WTC11 (cell line): ENCODE results near the gene AADAT. TPM values are rescaled to one million over a fixed set of nuclear protein-coding genes. Genes with fewer than 3 reads are reported as not detected.

Experiments
- ATAC-seq: fragments of 200-7000 bp; cut with Tn5 transposase; 2 replicates; pipeline ENCODE4 v1.10.0; 2021; ENCODE audit warnings: mild to moderate bottlenecking, moderate library complexity
- CTCF ChIA-PET: fragments of 300-600 bp; sonication (Branson Sonifier 250); formaldehyde crosslinking; loops from one replicate; lab custom pipeline; 2021; ENCODE audit warnings: antibody characterized with exemption; lab: Charles Lee
- POLR2A ChIA-PET: fragments of 350-600 bp; sonication (Branson Sonifier 250); formaldehyde crosslinking; loops from one replicate; lab custom pipeline; 2021; ENCODE audit warnings: antibody characterized with exemption; lab: Charles Lee
- DNase-seq: peaks from one replicate; pipeline ENCODE4 v3.0.0; 2021; ENCODE audit warnings: low spot score
- H3K27ac Mint-ChIP-seq: 2 replicates; pipeline ENCODE4 v1.8.0; 2021; ENCODE audit warnings: mixed read lengths
- H3K27me3 Mint-ChIP-seq: 2 replicates; pipeline ENCODE4 v1.8.0; 2021; ENCODE audit warnings: low read depth, mild to moderate bottlenecking, moderate library complexity, mixed read lengths
- H3K36me3 Mint-ChIP-seq: 2 replicates; pipeline ENCODE4 v1.8.0; 2021; ENCODE audit warnings: mixed read lengths
- H3K4me1 Mint-ChIP-seq: 2 replicates; pipeline ENCODE4 v1.8.0; 2022; ENCODE audit warnings: mixed read lengths
- H3K4me3 Mint-ChIP-seq: 2 replicates; pipeline ENCODE4 v1.8.0; 2021; ENCODE audit warnings: mild to moderate bottlenecking, moderate library complexity, mixed read lengths
- H3K9me3 Mint-ChIP-seq: 2 replicates; pipeline ENCODE4 v1.8.0; 2021; ENCODE audit warnings: mixed read lengths
- ATF6 ChIP-seq: sonication (generic); formaldehyde crosslinking; IDR thresholded peaks from 2 replicates; pipeline ENCODE4 v1.8.1; 2023; ENCODE audit warnings: mild to moderate bottlenecking, missing genetic modification reagents
- ESRRA ChIP-seq: sonication (generic); formaldehyde crosslinking; IDR thresholded peaks from 2 replicates; pipeline ENCODE4 v1.8.1; 2022; ENCODE audit warnings: mild to moderate bottlenecking, missing genetic modification reagents, borderline replicate concordance
- IRF1 ChIP-seq: sonication (generic); formaldehyde crosslinking; IDR thresholded peaks from 2 replicates; pipeline ENCODE4 v1.8.0; 2023; ENCODE audit warnings: missing genetic modification reagents
- JAZF1 ChIP-seq: fragments of 250-450 bp; sonication (Bioruptor Pico); IDR thresholded peaks from 2 replicates; pipeline ENCODE4 v1.9.0; 2021; ENCODE audit warnings: moderate library complexity, mild to moderate bottlenecking, inconsistent platforms
- KAT7 ChIP-seq: sonication (generic); formaldehyde crosslinking; IDR thresholded peaks from 2 replicates; pipeline ENCODE4 v1.8.1; 2023; ENCODE audit warnings: missing genetic modification reagents, mild to moderate bottlenecking, borderline replicate concordance
- NFE2L1 ChIP-seq: sonication (generic); formaldehyde crosslinking; IDR thresholded peaks from 2 replicates; pipeline ENCODE4 v1.8.1; 2023; ENCODE audit warnings: missing genetic modification reagents
- NR2C2 ChIP-seq: sonication (generic); formaldehyde crosslinking; IDR thresholded peaks from 2 replicates; pipeline ENCODE4 v1.8.0; 2022; ENCODE audit warnings: mild to moderate bottlenecking, missing genetic modification reagents
- PRRX2 ChIP-seq: fragments of 250-450 bp; sonication (Bioruptor Pico); IDR thresholded peaks from 2 replicates; pipeline ENCODE4 v1.8.0; 2021; ENCODE audit warnings: mild to moderate bottlenecking
- SP1 ChIP-seq: sonication (generic); formaldehyde crosslinking; conservative IDR thresholded peaks from 2 replicates; pipeline ENCODE4 v1.8.1; 2022; ENCODE audit warnings: missing genetic modification reagents
- TCF7 ChIP-seq: sonication (generic); formaldehyde crosslinking; IDR thresholded peaks from 2 replicates; pipeline ENCODE4 v1.8.0; 2022; ENCODE audit warnings: mild to moderate bottlenecking, low read depth, missing genetic modification reagents, moderate library complexity
- TP53 ChIP-seq: sonication (generic); formaldehyde crosslinking; IDR thresholded peaks from 2 replicates; pipeline ENCODE4 v1.8.1; 2023; ENCODE audit warnings: mild to moderate bottlenecking, missing genetic modification reagents
- ZNF138 ChIP-seq: sonication (generic); formaldehyde crosslinking; conservative IDR thresholded peaks from 2 replicates; pipeline ENCODE4 v1.8.1; 2022; ENCODE audit warnings: mild to moderate bottlenecking, moderate library complexity, missing genetic modification reagents
- ZNF317 ChIP-seq: sonication (generic); formaldehyde crosslinking; IDR thresholded peaks from 2 replicates; pipeline ENCODE4 v1.8.1; 2023; ENCODE audit warnings: low read depth, mild to moderate bottlenecking, moderate library complexity, missing genetic modification reagents, borderline replicate concordance
- ZNF396 ChIP-seq: fragments of 250-450 bp; sonication (Bioruptor Pico); IDR thresholded peaks from 2 replicates; pipeline ENCODE4 v1.8.0; 2021; ENCODE audit warnings: mild to moderate bottlenecking, moderate library complexity, borderline replicate concordance
- total RNA-seq: library from RNA; stranded (reverse); gene quantifications from 3 replicates; pipeline ENCODE4 v1.2.3, GENCODE V29; 2021
- TF ChIP-seq, protein P1 (sequence below): sonication (generic); formaldehyde crosslinking; IDR thresholded peaks from 2 replicates; pipeline ENCODE4 v1.8.0; 2022; ENCODE audit warnings: mild to moderate bottlenecking, missing genetic modification reagents
- TF ChIP-seq, protein P2 (sequence below): fragments of 250-450 bp; sonication (Bioruptor Pico); IDR thresholded peaks from 2 replicates; pipeline ENCODE4 v1.9.0; 2021; ENCODE audit warnings: mild to moderate bottlenecking, borderline replicate concordance
- TF ChIP-seq, protein P3 (sequence below): sonication (generic); formaldehyde crosslinking; IDR thresholded peaks from 2 replicates; pipeline ENCODE4 v1.8.1; 2022; ENCODE audit warnings: mild to moderate bottlenecking, missing genetic modification reagents, moderate library complexity, borderline replicate concordance
- TF ChIP-seq, protein P4 (sequence below): fragments of 200-600 bp; IDR thresholded peaks from 2 replicates; pipeline ENCODE4 v1.8.0; 2022; ENCODE audit warnings: antibody characterized with exemption
- TF ChIP-seq, protein P5 (sequence below): sonication (generic); formaldehyde crosslinking; IDR thresholded peaks from 2 replicates; pipeline ENCODE4 v1.8.0; 2022; ENCODE audit warnings: mild to moderate bottlenecking, missing genetic modification reagents
- TF ChIP-seq, protein P6 (sequence below): fragments of 250-450 bp; sonication (Bioruptor Pico); IDR thresholded peaks from 2 replicates; pipeline ENCODE4 v1.8.0; 2021; ENCODE audit warnings: mild to moderate bottlenecking

Gene AADAT
- total RNA-seq, 1 experiment from 2014 or later, result 12.3 TPM

DNA sequence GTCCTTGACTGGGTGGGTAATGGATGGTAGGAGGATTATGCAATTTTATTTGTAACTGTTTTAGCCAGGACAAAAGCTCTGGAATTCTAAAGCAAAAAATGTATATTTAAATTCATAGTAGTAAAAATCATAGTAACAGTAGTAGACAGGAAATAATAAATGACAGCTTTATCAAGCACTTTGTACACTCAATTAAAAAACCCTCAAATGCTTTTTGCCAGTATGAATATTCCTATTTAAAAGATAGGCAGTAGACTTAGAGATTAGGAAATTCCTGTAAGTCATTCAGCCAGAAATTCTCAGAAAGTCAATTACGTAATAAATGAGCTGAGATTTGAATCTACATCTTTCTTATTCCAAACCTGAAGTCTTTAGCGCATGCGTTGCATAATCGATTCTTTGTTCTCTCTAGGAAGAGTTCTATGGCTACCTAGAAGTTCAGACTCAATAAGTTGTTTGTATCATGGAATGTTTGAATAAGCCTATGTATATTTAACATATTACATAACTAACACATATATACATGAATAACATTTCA is 2.5 kb downstream of the AADAT start (continued):
- TF ChIP-seq, protein P1, sequence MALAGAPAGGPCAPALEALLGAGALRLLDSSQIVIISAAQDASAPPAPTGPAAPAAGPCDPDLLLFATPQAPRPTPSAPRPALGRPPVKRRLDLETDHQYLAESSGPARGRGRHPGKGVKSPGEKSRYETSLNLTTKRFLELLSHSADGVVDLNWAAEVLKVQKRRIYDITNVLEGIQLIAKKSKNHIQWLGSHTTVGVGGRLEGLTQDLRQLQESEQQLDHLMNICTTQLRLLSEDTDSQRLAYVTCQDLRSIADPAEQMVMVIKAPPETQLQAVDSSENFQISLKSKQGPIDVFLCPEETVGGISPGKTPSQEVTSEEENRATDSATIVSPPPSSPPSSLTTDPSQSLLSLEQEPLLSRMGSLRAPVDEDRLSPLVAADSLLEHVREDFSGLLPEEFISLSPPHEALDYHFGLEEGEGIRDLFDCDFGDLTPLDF (CRISPR knock-in tag), result no peak
- TF ChIP-seq KAT7 (CRISPR knock-in tag) (no peak), ATF6 (CRISPR knock-in tag) (no peak), PRRX2 (CRISPR knock-in tag) (no peak), ESRRA (CRISPR knock-in tag) (no peak), IRF1 (CRISPR knock-in tag) (no peak)
- TF ChIP-seq, protein P2, sequence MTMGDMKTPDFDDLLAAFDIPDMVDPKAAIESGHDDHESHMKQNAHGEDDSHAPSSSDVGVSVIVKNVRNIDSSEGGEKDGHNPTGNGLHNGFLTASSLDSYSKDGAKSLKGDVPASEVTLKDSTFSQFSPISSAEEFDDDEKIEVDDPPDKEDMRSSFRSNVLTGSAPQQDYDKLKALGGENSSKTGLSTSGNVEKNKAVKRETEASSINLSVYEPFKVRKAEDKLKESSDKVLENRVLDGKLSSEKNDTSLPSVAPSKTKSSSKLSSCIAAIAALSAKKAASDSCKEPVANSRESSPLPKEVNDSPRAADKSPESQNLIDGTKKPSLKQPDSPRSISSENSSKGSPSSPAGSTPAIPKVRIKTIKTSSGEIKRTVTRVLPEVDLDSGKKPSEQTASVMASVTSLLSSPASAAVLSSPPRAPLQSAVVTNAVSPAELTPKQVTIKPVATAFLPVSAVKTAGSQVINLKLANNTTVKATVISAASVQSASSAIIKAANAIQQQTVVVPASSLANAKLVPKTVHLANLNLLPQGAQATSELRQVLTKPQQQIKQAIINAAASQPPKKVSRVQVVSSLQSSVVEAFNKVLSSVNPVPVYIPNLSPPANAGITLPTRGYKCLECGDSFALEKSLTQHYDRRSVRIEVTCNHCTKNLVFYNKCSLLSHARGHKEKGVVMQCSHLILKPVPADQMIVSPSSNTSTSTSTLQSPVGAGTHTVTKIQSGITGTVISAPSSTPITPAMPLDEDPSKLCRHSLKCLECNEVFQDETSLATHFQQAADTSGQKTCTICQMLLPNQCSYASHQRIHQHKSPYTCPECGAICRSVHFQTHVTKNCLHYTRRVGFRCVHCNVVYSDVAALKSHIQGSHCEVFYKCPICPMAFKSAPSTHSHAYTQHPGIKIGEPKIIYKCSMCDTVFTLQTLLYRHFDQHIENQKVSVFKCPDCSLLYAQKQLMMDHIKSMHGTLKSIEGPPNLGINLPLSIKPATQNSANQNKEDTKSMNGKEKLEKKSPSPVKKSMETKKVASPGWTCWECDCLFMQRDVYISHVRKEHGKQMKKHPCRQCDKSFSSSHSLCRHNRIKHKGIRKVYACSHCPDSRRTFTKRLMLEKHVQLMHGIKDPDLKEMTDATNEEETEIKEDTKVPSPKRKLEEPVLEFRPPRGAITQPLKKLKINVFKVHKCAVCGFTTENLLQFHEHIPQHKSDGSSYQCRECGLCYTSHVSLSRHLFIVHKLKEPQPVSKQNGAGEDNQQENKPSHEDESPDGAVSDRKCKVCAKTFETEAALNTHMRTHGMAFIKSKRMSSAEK (CRISPR knock-in tag), result no peak
- TF ChIP-seq, protein P3, sequence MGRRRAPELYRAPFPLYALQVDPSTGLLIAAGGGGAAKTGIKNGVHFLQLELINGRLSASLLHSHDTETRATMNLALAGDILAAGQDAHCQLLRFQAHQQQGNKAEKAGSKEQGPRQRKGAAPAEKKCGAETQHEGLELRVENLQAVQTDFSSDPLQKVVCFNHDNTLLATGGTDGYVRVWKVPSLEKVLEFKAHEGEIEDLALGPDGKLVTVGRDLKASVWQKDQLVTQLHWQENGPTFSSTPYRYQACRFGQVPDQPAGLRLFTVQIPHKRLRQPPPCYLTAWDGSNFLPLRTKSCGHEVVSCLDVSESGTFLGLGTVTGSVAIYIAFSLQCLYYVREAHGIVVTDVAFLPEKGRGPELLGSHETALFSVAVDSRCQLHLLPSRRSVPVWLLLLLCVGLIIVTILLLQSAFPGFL (CRISPR knock-in tag), result no peak

DNA sequence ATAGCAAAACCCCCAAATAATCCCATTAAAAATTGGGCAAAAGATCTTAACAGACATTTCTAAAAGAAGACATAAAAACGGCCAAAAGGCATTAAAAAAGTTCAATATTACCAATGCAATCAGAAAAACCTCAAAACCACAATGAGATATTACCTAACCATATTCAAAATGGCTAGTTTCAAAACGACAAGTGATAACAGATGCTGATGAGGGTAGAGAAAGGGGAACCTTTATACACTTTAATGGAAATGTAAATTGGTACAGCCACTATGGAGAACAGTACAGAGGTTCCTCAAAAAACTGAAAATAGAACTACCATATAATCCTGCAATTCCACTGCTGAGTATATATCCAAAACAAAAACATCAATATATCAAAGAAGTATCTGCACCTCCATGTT is 6.2 kb downstream of the AADAT start:
- peaks cover 67% of the 10 kb centered on the region for H3K36me3 Mint-ChIP-seq
- peaks cover 7% of the 10 kb centered on the region for H3K4me1 Mint-ChIP-seq
- ChIA-PET CTCF (no interaction called here), POLR2A (no interaction called here)
- no peak overlapping the region for H3K27ac Mint-ChIP-seq
- DNase-seq (no peak), ATAC-seq (no peak)
- no peak overlapping the region for H3K4me3 Mint-ChIP-seq
- H3K9me3 Mint-ChIP-seq, result no peaks in the 10 kb centered on the region
- H3K27me3 Mint-ChIP-seq, result peaks cover under 1% of the 10 kb centered on the region; the same call in 1 of the 2 replicates
- TF ChIP-seq, protein P4, sequence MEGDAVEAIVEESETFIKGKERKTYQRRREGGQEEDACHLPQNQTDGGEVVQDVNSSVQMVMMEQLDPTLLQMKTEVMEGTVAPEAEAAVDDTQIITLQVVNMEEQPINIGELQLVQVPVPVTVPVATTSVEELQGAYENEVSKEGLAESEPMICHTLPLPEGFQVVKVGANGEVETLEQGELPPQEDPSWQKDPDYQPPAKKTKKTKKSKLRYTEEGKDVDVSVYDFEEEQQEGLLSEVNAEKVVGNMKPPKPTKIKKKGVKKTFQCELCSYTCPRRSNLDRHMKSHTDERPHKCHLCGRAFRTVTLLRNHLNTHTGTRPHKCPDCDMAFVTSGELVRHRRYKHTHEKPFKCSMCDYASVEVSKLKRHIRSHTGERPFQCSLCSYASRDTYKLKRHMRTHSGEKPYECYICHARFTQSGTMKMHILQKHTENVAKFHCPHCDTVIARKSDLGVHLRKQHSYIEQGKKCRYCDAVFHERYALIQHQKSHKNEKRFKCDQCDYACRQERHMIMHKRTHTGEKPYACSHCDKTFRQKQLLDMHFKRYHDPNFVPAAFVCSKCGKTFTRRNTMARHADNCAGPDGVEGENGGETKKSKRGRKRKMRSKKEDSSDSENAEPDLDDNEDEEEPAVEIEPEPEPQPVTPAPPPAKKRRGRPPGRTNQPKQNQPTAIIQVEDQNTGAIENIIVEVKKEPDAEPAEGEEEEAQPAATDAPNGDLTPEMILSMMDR, result no peak
- TF ChIP-seq NFE2L1 (CRISPR knock-in tag), result no peak
- no peak for TF ChIP-seq NR2C2 (CRISPR knock-in tag)
- TF ChIP-seq TP53 (CRISPR knock-in tag), result no peak
- TF ChIP-seq, protein P5, sequence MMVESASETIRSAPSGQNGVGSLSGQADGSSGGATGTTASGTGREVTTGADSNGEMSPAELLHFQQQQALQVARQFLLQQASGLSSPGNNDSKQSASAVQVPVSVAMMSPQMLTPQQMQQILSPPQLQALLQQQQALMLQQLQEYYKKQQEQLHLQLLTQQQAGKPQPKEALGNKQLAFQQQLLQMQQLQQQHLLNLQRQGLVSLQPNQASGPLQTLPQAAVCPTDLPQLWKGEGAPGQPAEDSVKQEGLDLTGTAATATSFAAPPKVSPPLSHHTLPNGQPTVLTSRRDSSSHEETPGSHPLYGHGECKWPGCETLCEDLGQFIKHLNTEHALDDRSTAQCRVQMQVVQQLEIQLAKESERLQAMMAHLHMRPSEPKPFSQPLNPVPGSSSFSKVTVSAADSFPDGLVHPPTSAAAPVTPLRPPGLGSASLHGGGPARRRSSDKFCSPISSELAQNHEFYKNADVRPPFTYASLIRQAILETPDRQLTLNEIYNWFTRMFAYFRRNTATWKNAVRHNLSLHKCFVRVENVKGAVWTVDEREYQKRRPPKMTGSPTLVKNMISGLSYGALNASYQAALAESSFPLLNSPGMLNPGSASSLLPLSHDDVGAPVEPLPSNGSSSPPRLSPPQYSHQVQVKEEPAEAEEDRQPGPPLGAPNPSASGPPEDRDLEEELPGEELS, result no peak
- no peak for TF ChIP-seq SP1
- TF ChIP-seq ZNF317, result no peak
- TF ChIP-seq, protein P3 (CRISPR knock-in tag), result no peak
- no peak for TF ChIP-seq ZNF396 (CRISPR knock-in tag)
- TF ChIP-seq ZNF138, result no peak
- TF ChIP-seq, protein P6, sequence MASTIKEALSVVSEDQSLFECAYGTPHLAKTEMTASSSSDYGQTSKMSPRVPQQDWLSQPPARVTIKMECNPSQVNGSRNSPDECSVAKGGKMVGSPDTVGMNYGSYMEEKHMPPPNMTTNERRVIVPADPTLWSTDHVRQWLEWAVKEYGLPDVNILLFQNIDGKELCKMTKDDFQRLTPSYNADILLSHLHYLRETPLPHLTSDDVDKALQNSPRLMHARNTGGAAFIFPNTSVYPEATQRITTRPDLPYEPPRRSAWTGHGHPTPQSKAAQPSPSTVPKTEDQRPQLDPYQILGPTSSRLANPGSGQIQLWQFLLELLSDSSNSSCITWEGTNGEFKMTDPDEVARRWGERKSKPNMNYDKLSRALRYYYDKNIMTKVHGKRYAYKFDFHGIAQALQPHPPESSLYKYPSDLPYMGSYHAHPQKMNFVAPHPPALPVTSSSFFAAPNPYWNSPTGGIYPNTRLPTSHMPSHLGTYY (CRISPR knock-in tag), result no peak
- no peak for TF ChIP-seq JAZF1 (CRISPR knock-in tag)
- TF ChIP-seq TCF7, result no peak
